ENCODE measurements around the gene TEDC2. TPM values are rescaled to one million over a fixed set of nuclear protein-coding genes. Genes with fewer than 3 reads are reported as not detected.

Gene TEDC2
- total and polyA plus RNA-seq, 9 of the 15 experiments (the other 6 are each of a cell fraction or from before 2014, with no cell fraction given), result 0.75 to 57.0 (median 17.6) TPM

DNA sequence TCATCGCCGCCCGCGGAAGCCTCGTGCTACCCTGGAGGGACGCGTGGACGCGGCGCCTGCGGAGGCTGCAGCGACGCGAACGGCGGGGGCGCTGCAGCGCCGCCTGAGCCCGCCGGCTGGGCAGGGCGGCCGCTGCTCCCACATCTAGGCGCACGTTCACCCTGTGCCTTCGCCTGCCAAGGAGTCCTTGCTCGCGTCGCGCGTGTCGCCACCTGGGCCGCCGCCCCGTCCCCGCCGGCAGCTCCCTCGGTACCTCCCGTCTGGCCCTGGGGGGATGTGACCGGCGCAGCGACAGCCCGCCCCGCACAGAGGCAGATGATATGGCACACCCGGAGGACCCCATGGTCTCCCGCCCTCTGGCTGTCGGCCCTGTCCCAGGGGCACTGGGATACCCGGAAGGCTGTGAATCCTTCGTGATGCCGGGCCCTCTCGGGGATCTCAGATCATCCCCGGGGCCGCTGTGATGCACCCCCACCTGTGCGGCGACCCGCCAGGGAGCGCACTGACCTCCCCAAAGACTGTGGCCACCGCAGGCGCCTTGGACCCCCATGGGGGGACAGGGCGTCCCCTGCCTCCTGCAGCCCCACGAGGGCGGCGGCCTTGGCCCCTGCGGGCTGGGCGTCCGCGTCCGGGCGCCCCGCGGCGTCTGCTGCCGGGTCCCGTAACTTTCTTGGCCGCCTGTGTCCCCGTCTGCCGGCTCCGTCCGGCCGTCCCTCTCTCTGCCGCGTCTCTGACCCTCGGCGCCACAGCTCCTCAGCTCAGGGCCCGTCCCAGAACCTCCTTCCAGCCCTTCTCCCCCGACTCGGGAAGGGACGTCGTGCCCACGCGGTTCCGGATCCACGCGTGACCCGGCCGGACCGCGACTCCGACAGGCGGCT is 14.3 kb downstream of the TEDC2 start:
- H3K36me3 ChIP-seq (ENCODE audit: control insufficient read depth, insufficient read depth, low read length), result no peaks in the 10 kb centered on the region; the same call in 2 of the 3 replicates
- peak overlapping the region; percentile 89 for H3K4me2 ChIP-seq (ENCODE audit: insufficient read depth, low read length)
- H3K27me3 ChIP-seq (ENCODE audit: control insufficient read depth in 2 of 2, insufficient read depth in 2 of 2, low read length in 2 of 2), result no peaks in the 10 kb centered on the region
- intact Hi-C loops (cut with micrococcal nuclease) (no loop called here), in situ Hi-C loops (cut with MboI) (no loop called here)
- peak overlapping the region; percentile 76 for H3K4me3 ChIP-seq
- FAIRE-seq (peak; percentile 51), ATAC-seq (peak; percentile 78), DNase-seq (ENCODE audit: extremely low read depth in 1 of 4, low spot score in 3 of 4) (peak; percentile 60 to 78 (median 68))
- H3K9me1 ChIP-seq (ENCODE audit: control insufficient read depth, insufficient read depth, low read length), result no peaks in the 10 kb centered on the region
- ChIA-PET POLR2A (interaction anchor here (0.6 to 1.4 kb wide), 6 partner anchors 11 to 502 kb away, joined by 3 to 4 read pairs (median 3); partner anchors contain the start of gene TBL3), CTCF (ENCODE audit: low intra/inter-chr PET ratio) (interaction anchor here (0.6 to 1.1 kb wide), 4 partner anchors 27 to 177 kb away, joined by 3 to 5 read pairs (median 3); partner anchors contain the start of gene ATP6V0C)
- WGBS (ENCODE audit: insufficient coverage, low coverage, missing lambda C conversion rate), result 0% methylated on average over 57 of the region's 100 CpGs
- peaks cover 37 to 94% of the 10 kb centered on the region in 2 experiments for H3K4me1 ChIP-seq (replicated peaks in 1 of 2; ENCODE audit: control insufficient read depth in 2 of 2, insufficient read depth in 2 of 2, low read length in 2 of 2)
- H2AFZ ChIP-seq (ENCODE audit: low read depth, low read length), result peak overlapping the region; percentile 75
- H3K79me2 ChIP-seq (ENCODE audit: control insufficient read depth, insufficient read depth, low read length), result peaks cover 51% of the 10 kb centered on the region
- BruUV-seq (replicated peaks), result TSS peak; percentile 81
- peak overlapping the region; percentile 88 for H3K27ac ChIP-seq (ENCODE audit: extremely low read depth, low read depth, low read length)
- H3K9ac ChIP-seq (ENCODE audit: insufficient read depth in 1 of 2, low read depth in 2 of 2, low read length in 2 of 2), result peak overlapping the region; percentile 80 to 98
- H3K9me3 ChIP-seq (replicated peaks; ENCODE audit: control insufficient read depth, insufficient read depth, low read depth, low read length), result no peaks in the 10 kb centered on the region
- peaks cover 3% of the 10 kb centered on the region; the same call in 1 of the 2 replicates for H4K20me1 ChIP-seq (replicated peaks; ENCODE audit: control insufficient read depth, insufficient read depth, low read length)
- TF ChIP-seq, protein P1, sequence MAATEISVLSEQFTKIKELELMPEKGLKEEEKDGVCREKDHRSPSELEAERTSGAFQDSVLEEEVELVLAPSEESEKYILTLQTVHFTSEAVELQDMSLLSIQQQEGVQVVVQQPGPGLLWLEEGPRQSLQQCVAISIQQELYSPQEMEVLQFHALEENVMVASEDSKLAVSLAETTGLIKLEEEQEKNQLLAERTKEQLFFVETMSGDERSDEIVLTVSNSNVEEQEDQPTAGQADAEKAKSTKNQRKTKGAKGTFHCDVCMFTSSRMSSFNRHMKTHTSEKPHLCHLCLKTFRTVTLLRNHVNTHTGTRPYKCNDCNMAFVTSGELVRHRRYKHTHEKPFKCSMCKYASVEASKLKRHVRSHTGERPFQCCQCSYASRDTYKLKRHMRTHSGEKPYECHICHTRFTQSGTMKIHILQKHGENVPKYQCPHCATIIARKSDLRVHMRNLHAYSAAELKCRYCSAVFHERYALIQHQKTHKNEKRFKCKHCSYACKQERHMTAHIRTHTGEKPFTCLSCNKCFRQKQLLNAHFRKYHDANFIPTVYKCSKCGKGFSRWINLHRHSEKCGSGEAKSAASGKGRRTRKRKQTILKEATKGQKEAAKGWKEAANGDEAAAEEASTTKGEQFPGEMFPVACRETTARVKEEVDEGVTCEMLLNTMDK (IDR thresholded peaks at IDR 0.05; ENCODE audit: borderline replicate concordance, insufficient read depth, low read depth, low read length, poor library complexity, severe bottlenecking), result peak; percentile 92
- TF ChIP-seq ZFX (CRISPR knock-in tag; IDR thresholded peaks at IDR 0.05) (peak; percentile 51), ZNF324 (CRISPR knock-in tag; IDR thresholded peaks at IDR 0.05) (no peak), RBM17 (IDR thresholded peaks at IDR 0.05; ENCODE audit: borderline replicate concordance, low read depth, low read length) (no peak), POLR2A (conservative IDR thresholded peaks at IDR 0.05) (peak; percentile 72), FIP1L1 (IDR thresholded peaks at IDR 0.05; ENCODE audit: low read depth, low read length, poor library complexity, severe bottlenecking) (peak; percentile 17), SMAD4 (CRISPR knock-in tag; conservative IDR thresholded peaks at IDR 0.05) (peak; percentile 80), MAZ (CRISPR knock-in tag; conservative IDR thresholded peaks at IDR 0.05 in 1 of 2, IDR thresholded peaks at IDR 0.05 in 1 of 2) (peak; percentile 11 to 75), BHLHE40 (IDR thresholded peaks at IDR 0.05; ENCODE audit: low read length) (peak; percentile 73), TAF9B (IDR thresholded peaks at IDR 0.05; ENCODE audit: partially characterized antibody) (no peak)
- TF ChIP-seq, protein P2, sequence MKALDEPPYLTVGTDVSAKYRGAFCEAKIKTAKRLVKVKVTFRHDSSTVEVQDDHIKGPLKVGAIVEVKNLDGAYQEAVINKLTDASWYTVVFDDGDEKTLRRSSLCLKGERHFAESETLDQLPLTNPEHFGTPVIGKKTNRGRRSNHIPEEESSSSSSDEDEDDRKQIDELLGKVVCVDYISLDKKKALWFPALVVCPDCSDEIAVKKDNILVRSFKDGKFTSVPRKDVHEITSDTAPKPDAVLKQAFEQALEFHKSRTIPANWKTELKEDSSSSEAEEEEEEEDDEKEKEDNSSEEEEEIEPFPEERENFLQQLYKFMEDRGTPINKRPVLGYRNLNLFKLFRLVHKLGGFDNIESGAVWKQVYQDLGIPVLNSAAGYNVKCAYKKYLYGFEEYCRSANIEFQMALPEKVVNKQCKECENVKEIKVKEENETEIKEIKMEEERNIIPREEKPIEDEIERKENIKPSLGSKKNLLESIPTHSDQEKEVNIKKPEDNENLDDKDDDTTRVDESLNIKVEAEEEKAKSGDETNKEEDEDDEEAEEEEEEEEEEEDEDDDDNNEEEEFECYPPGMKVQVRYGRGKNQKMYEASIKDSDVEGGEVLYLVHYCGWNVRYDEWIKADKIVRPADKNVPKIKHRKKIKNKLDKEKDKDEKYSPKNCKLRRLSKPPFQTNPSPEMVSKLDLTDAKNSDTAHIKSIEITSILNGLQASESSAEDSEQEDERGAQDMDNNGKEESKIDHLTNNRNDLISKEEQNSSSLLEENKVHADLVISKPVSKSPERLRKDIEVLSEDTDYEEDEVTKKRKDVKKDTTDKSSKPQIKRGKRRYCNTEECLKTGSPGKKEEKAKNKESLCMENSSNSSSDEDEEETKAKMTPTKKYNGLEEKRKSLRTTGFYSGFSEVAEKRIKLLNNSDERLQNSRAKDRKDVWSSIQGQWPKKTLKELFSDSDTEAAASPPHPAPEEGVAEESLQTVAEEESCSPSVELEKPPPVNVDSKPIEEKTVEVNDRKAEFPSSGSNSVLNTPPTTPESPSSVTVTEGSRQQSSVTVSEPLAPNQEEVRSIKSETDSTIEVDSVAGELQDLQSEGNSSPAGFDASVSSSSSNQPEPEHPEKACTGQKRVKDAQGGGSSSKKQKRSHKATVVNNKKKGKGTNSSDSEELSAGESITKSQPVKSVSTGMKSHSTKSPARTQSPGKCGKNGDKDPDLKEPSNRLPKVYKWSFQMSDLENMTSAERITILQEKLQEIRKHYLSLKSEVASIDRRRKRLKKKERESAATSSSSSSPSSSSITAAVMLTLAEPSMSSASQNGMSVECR (CRISPR knock-in tag; IDR thresholded peaks at IDR 0.05), result peak; percentile 54; the same call in 1 of the 2 replicates
- TF ChIP-seq, protein P3, sequence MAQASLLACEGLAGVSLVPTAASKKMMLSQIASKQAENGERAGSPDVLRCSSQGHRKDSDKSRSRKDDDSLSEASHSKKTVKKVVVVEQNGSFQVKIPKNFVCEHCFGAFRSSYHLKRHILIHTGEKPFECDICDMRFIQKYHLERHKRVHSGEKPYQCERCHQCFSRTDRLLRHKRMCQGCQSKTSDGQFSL (CRISPR knock-in tag; IDR thresholded peaks at IDR 0.05), result peak; percentile 60
- TF ChIP-seq, protein P3 (tag; IDR thresholded peaks at IDR 0.05), result peak in 1 of 2 experiments; percentile 77; a peak in 2 of 4 replicates

Measured in K562 (cell line).